ENCODE measurements around the gene PUS1.
A peak's percentile ranks its signal among the peaks of the same experiment; 100 is the strongest.

PUS1 gene

GRCh38 chr12:131905081-131905629, 23.9 kb upstream of the PUS1 start:
- no peaks in the 10 kb centered on the region for H3K9me3 ChIP-seq (ENCODE audit: control insufficient read depth in 1 of 2, low read length in 2 of 2)
- H3K27me3 ChIP-seq (ENCODE audit: low read depth, low read length): no peaks in the 10 kb centered on the region
- H3K27ac ChIP-seq (ENCODE audit: low read length): no peak overlapping the region
- H3K36me3 ChIP-seq (ENCODE audit: control insufficient read depth in 1 of 2, insufficient read depth in 2 of 2, low read length in 2 of 2): peaks cover 0 to 39% of the 10 kb centered on the region in 2 donors
- H3K4me1 ChIP-seq (ENCODE audit: control insufficient read depth in 1 of 2, insufficient read depth in 2 of 2, low read length in 2 of 2): peaks cover 0 to 49% of the 10 kb centered on the region in 2 donors
- H3K4me3 ChIP-seq (ENCODE audit: low read depth in 1 of 2, low read length in 2 of 2): no peak overlapping the region

DNA sequence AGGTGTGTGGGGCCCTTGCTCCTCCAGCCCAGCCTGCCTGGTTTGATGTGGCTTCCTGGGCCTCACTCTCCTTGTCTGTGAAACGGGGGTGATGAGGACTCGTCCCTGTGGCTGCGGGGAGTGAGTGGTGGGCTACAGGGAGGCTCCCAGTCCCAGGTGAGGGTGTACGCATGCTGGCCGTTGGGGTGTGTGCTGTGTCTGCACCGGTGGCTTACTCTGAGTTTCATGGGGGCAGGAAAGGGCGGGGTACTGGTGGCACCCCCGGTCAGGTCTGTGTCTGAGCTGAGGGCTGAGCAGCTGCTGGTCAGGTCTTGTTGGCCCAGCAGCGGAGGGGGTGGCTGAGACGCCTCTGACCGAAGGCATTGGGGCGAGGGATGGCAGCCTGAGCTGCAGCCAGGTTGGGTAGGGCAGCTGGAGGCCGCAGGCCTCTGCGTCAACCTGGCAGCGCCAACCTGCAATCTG, 23.4 kb upstream of the PUS1 start:
- no peaks in the 10 kb centered on the region for H3K9me3 ChIP-seq (ENCODE audit: control insufficient read depth in 1 of 2, low read length in 2 of 2)
- peaks cover 0 to 40% of the 10 kb centered on the region in 2 donors for H3K36me3 ChIP-seq (ENCODE audit: control insufficient read depth in 1 of 2, insufficient read depth in 2 of 2, low read length in 2 of 2)
- H3K4me1 ChIP-seq (ENCODE audit: control insufficient read depth in 1 of 2, insufficient read depth in 2 of 2, low read length in 2 of 2): peaks cover 0 to 46% of the 10 kb centered on the region in 2 donors
- H3K27ac ChIP-seq (ENCODE audit: low read length): no peak overlapping the region
- H3K4me3 ChIP-seq (ENCODE audit: low read depth in 1 of 2, low read length in 2 of 2): no peak overlapping the region
- H3K27me3 ChIP-seq (ENCODE audit: low read depth, low read length): no peaks in the 10 kb centered on the region

GRCh38 chr12:131907379-131908091, 21.5 kb upstream of the PUS1 start:
- Histone ChIP-seq H3K27ac (ENCODE audit: low read length) (no peak overlapping the region), H3K9me3 (ENCODE audit: control insufficient read depth in 1 of 2, low read length in 2 of 2) (no peaks in the 10 kb centered on the region), H3K27me3 (ENCODE audit: low read depth, low read length) (no peaks in the 10 kb centered on the region), H3K4me3 (ENCODE audit: low read depth in 1 of 2, low read length in 2 of 2) (no peak overlapping the region), H3K36me3 (ENCODE audit: control insufficient read depth in 1 of 2, insufficient read depth in 2 of 2, low read length in 2 of 2) (peaks cover 8 to 56% of the 10 kb centered on the region in 2 donors), H3K4me1 (ENCODE audit: control insufficient read depth in 1 of 2, insufficient read depth in 2 of 2, low read length in 2 of 2) (peaks cover 0 to 41% of the 10 kb centered on the region in 2 donors)

GRCh38 chr12:131908092-131909080, 20.7 kb upstream of the PUS1 start:
- peaks cover 8 to 57% of the 10 kb centered on the region in 2 donors for H3K36me3 ChIP-seq (ENCODE audit: control insufficient read depth in 1 of 2, insufficient read depth in 2 of 2, low read length in 2 of 2)
- H3K27ac ChIP-seq (ENCODE audit: low read length): no peak overlapping the region
- no peak overlapping the region for H3K4me3 ChIP-seq (ENCODE audit: low read depth in 1 of 2, low read length in 2 of 2)
- no peaks in the 10 kb centered on the region for H3K9me3 ChIP-seq (ENCODE audit: control insufficient read depth in 1 of 2, low read length in 2 of 2)
- no peaks in the 10 kb centered on the region for H3K27me3 ChIP-seq (ENCODE audit: low read depth, low read length)
- H3K4me1 ChIP-seq (ENCODE audit: control insufficient read depth in 1 of 2, insufficient read depth in 2 of 2, low read length in 2 of 2): peaks cover 0 to 39% of the 10 kb centered on the region in 2 donors

DNA sequence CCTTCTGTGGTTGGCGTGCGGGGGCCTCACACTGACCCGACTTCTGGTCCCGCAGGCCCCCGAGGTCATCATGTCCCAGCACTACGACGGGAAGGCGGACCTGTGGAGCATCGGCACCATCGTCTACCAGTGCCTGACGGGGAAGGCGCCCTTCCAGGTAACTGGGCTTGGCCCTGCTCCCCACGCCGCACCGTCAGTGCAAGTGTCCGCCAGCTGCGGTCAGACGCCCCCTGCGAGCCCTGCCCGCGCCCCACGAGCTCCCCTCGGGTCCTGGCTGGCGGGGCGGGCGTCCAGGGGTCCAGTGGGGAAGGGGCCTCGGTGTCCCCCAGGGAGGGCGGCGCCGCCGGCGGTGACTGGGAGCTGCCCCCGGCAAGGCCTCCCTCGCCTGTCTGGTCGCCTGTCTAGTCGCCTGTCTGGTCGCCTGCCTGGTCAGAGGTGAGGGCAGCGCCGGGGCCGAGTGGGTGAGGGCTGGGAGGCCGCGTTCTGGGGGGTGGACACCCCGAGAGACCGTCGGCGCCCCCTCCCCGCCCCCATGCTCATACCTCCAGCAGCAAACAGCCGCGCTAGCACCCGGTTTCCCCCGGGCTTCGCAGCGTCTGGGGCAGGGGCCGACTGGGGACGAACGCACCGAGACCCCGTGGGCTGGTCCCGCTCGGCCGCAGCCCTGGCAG, 19.9 kb upstream of the PUS1 start:
- Histone ChIP-seq H3K4me3 (ENCODE audit: low read depth in 1 of 2, low read length in 2 of 2) (no peak overlapping the region), H3K9me3 (ENCODE audit: control insufficient read depth in 1 of 2, low read length in 2 of 2) (no peaks in the 10 kb centered on the region), H3K27ac (ENCODE audit: low read length) (no peak overlapping the region), H3K27me3 (ENCODE audit: low read depth, low read length) (no peaks in the 10 kb centered on the region), H3K36me3 (ENCODE audit: control insufficient read depth in 1 of 2, insufficient read depth in 2 of 2, low read length in 2 of 2) (peaks cover 9 to 65% of the 10 kb centered on the region in 2 donors), H3K4me1 (ENCODE audit: control insufficient read depth in 1 of 2, insufficient read depth in 2 of 2, low read length in 2 of 2) (peaks cover 0 to 31% of the 10 kb centered on the region in 2 donors)

GRCh38 chr12:131909752-131910219, 19.3 kb upstream of the PUS1 start:
- no peaks in the 10 kb centered on the region for H3K27me3 ChIP-seq (ENCODE audit: low read depth, low read length)
- peaks cover 14 to 70% of the 10 kb centered on the region in 2 donors for H3K36me3 ChIP-seq (ENCODE audit: control insufficient read depth in 1 of 2, insufficient read depth in 2 of 2, low read length in 2 of 2)
- no peak overlapping the region for H3K4me3 ChIP-seq (ENCODE audit: low read depth in 1 of 2, low read length in 2 of 2)
- H3K9me3 ChIP-seq (ENCODE audit: control insufficient read depth in 1 of 2, low read length in 2 of 2): no peaks in the 10 kb centered on the region
- no peak overlapping the region for H3K27ac ChIP-seq (ENCODE audit: low read length)
- peaks cover 0 to 25% of the 10 kb centered on the region in 2 donors for H3K4me1 ChIP-seq (ENCODE audit: control insufficient read depth in 1 of 2, insufficient read depth in 2 of 2, low read length in 2 of 2)

DNA sequence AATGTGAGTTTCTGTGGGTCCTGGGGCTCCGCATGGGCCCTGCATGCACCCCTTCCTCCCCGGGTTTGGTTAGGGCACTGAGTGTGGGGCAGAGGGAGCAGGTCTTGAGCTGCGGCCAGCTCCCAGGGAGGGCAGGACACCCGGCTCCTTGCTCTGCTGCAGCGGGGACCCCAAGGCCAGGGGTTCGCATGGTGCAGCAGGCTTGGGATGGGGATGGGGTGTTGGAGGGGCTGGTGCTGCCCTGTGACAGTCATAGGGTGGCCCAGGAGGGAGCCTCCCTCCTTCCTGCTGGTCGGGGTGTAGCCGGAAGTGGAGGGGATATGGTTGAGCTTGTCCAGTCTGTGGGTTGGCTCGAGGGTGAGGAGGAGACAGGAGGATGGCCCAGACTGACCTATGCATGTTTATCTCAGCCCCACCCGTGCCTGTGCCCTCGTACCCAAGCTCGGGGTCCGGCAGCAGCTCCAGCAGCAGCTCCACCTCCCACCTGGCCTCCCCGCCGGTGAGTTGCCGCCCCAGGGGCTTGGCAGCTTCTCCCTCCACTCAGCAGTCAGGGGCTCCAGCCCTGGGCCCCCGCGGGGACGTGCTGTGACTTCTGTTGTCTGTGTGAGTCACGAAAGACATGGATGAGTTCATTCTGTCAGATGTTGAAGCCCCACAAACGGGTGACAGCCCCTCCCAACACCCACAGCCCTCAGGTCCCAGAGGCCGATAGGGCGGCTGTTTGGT, 18.6 kb upstream of the PUS1 start:
- Histone ChIP-seq H3K27ac (ENCODE audit: low read length) (no peak overlapping the region), H3K4me3 (ENCODE audit: low read depth in 1 of 2, low read length in 2 of 2) (no peak overlapping the region), H3K36me3 (ENCODE audit: control insufficient read depth in 1 of 2, insufficient read depth in 2 of 2, low read length in 2 of 2) (peaks cover 15 to 73% of the 10 kb centered on the region in 2 donors), H3K27me3 (ENCODE audit: low read depth, low read length) (no peaks in the 10 kb centered on the region), H3K9me3 (ENCODE audit: control insufficient read depth in 1 of 2, low read length in 2 of 2) (no peaks in the 10 kb centered on the region), H3K4me1 (ENCODE audit: control insufficient read depth in 1 of 2, insufficient read depth in 2 of 2, low read length in 2 of 2) (peaks cover 0 to 19% of the 10 kb centered on the region in 2 donors)

DNA sequence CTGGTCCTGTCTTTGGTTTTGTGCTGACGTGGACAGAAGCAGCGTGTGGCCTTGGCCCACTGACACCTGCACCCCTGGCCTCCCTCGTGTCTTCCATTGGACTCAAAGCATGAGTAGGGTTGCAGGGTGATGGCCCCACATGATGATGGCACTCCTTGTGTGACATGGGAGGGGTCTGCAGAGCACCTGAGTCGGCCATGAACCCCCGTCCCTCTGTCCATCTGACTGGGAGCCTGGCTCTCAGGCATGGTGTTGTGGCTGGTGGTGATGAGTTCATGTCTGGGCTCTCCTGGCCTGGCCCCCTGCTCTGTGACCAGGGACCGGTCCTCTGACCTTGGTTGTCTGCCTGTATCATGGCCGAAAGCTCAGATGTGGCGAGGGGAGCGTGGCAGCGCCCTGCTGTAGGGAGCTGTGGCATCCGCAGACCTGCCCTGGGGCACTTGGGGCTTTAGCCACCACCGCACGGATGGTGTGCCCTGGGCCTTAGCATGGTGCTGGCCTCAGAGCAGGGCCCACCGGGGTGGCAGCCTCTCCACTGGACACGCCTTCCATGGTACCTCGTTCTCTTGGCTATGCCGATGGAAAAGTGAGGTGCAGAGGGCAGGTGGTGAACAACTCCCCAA, 17.9 kb upstream of the PUS1 start:
- H3K9me3 ChIP-seq (ENCODE audit: control insufficient read depth in 1 of 2, low read length in 2 of 2): no peaks in the 10 kb centered on the region
- peaks cover 0 to 15% of the 10 kb centered on the region in 2 donors for H3K4me1 ChIP-seq (ENCODE audit: control insufficient read depth in 1 of 2, insufficient read depth in 2 of 2, low read length in 2 of 2)
- H3K4me3 ChIP-seq (ENCODE audit: low read depth in 1 of 2, low read length in 2 of 2): no peak overlapping the region
- no peaks in the 10 kb centered on the region for H3K27me3 ChIP-seq (ENCODE audit: low read depth, low read length)
- no peak overlapping the region for H3K27ac ChIP-seq (ENCODE audit: low read length)
- H3K36me3 ChIP-seq (ENCODE audit: control insufficient read depth in 1 of 2, insufficient read depth in 2 of 2, low read length in 2 of 2): peaks cover 15 to 79% of the 10 kb centered on the region in 2 donors

GRCh38 chr12:131911851-131912477, 17.1 kb upstream of the PUS1 start:
- no peak overlapping the region for H3K27ac ChIP-seq (ENCODE audit: low read length)
- H3K4me1 ChIP-seq (ENCODE audit: control insufficient read depth in 1 of 2, insufficient read depth in 2 of 2, low read length in 2 of 2): peaks cover 0 to 15% of the 10 kb centered on the region in 2 donors
- H3K27me3 ChIP-seq (ENCODE audit: low read depth, low read length): no peaks in the 10 kb centered on the region
- H3K9me3 ChIP-seq (ENCODE audit: control insufficient read depth in 1 of 2, low read length in 2 of 2): no peaks in the 10 kb centered on the region
- peak overlapping the region in 1 of 2 donors; percentile 10 for H3K4me3 ChIP-seq (ENCODE audit: low read depth in 1 of 2, low read length in 2 of 2)
- H3K36me3 ChIP-seq (ENCODE audit: control insufficient read depth in 1 of 2, insufficient read depth in 2 of 2, low read length in 2 of 2): peaks cover 18 to 86% of the 10 kb centered on the region in 2 donors

All from muscle layer of duodenum (tissue), 2 donors.